Heart left ventricle (tissue), 13 donors: Measurements from ENCODE around the gene CLTC.

ENCODE experiments used
- POLR2A ChIP-seq, 2 donors: fragments of 450-650 bp; IDR thresholded peaks; one replicate each; pipeline ENCODE4 v1.6.1; 2017; ENCODE audit warnings: antibody characterized with exemption in 2 of 2, mild to moderate bottlenecking in 2 of 2, moderate library complexity in 2 of 2
- TF ChIP-seq, protein P1 (sequence below), 12 donors: fragments of 200-600 bp; sonication (generic) in 4 of 12; IDR thresholded peaks; one replicate each; pipeline versions ENCODE4 v1.5.0 to v1.8.0; 2018 to 2022; ENCODE audit warnings: antibody characterized with exemption in 12 of 12, mild to moderate bottlenecking in 5 of 12
- donor health status: ischemic (EF 13 %, LVEDD 7.1; RV severe dilation, severe dysfunction).
- donor health status: DM: no; HTN: yes; CAD: no.
- donor health status: DM: no; HTN: no; CAD: no.
- donor health status: ischemic (EF 25% LVEDD 6.9; RV normal size, moderate dysfunction).
- donor health status: ischemic (EF 25% LVEDD 5.7; RV mildly dilated, moderate dysfunction).
- donor health status: ischemic (EF 35%, LVEDD 5.7; RV mildly dilated, moderate dysfunction).
- donor health status: nonischemic (EF 11% LVEDD 7.7; RV severe dilation, severe dysfunction).
- donor health status: DM: yes; HTN: yes; CAD: no.
- donor health status: PGD.
- donor health status: ischemic (EF 29% LVEDD 5.4; RV normal size, mild dysfunction).
- donor health status: nonischemic (EF 23%, LVEDD 6.1; RV moderate dilation, normal function).

DNA sequence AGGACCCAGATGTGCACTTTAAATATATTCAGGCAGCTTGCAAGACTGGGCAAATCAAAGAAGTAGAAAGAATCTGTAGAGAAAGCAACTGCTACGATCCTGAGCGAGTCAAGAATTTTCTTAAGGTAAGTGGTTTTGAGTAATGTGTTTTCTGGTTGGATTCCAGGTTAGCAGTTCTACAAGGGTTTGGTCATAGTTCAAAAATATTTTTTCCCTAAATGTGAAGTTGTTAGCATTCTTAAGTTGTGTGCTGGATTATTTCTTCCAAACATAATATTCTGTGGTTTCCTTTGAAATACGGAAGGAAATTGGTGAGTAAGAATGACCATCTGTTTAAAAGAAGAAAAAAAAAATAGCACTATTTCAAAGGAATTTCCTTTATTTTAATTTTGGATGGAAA lies 49.1 kb downstream of the CLTC start:
- TF ChIP-seq, protein P1, sequence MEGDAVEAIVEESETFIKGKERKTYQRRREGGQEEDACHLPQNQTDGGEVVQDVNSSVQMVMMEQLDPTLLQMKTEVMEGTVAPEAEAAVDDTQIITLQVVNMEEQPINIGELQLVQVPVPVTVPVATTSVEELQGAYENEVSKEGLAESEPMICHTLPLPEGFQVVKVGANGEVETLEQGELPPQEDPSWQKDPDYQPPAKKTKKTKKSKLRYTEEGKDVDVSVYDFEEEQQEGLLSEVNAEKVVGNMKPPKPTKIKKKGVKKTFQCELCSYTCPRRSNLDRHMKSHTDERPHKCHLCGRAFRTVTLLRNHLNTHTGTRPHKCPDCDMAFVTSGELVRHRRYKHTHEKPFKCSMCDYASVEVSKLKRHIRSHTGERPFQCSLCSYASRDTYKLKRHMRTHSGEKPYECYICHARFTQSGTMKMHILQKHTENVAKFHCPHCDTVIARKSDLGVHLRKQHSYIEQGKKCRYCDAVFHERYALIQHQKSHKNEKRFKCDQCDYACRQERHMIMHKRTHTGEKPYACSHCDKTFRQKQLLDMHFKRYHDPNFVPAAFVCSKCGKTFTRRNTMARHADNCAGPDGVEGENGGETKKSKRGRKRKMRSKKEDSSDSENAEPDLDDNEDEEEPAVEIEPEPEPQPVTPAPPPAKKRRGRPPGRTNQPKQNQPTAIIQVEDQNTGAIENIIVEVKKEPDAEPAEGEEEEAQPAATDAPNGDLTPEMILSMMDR (IDR thresholded peaks at IDR 0.05): no peak
- no peak for TF ChIP-seq POLR2A (IDR thresholded peaks at IDR 0.05)
